Esophagus muscularis mucosa (tissue), 4 donors: ENCODE results near the gene PYGB. TPM values are rescaled to one million over a fixed set of nuclear protein-coding genes. Genes with fewer than 3 reads are reported as not detected.
A peak's percentile ranks its signal among the peaks of the same experiment; 100 is the strongest.

Experiments
- DNase-seq: peaks from one replicate; pipeline ENCODE4 v3.0.0-alpha.2; 2017; ENCODE audit errors: extremely low spot score
- H3K27ac ChIP-seq, 4 donors: fragments of 200-600 bp; sonication (generic); replicated peaks in 1 of 4; 1 replicate in 3 of 4; 2 replicates in 1 of 4; pipeline ENCODE4 v1.5.1; 2016 to 2019; ENCODE audit warnings: mild to moderate bottlenecking in 1 of 4
- H3K27me3 ChIP-seq, 4 donors: fragments of 200-600 bp; sonication (generic); one replicate each; pipeline versions ENCODE4 v1.5.1 to v1.6.0; 2016 to 2019
- H3K36me3 ChIP-seq, 4 donors: fragments of 200-600 bp; sonication (generic); one replicate each; pipeline ENCODE4 v1.5.1; 2016 to 2019
- H3K4me1 ChIP-seq, 4 donors: fragments of 200-600 bp; sonication (generic); one replicate each; pipeline ENCODE4 v1.5.1; 2016 to 2019
- H3K4me3 ChIP-seq, 4 donors: fragments of 200-600 bp; sonication (generic); 1 replicate in 2 of 4; 2 replicates in 2 of 4; pipeline ENCODE4 v1.5.1; 2016 to 2019; ENCODE audit warnings: mild to moderate bottlenecking in 4 of 4, moderate library complexity in 1 of 4
- H3K9me3 ChIP-seq, 4 donors: fragments of 200-600 bp; sonication (generic); 1 replicate in 3 of 4; 2 replicates in 1 of 4; pipeline ENCODE4 v1.5.1; 2016 to 2019
- CTCF ChIP-seq, 3 experiments: fragments of 200-600 bp in 2 of 3; fragments of 450-650 bp in 1 of 3; sonication (generic) in 2 of 3; IDR thresholded peaks; one replicate each; pipeline ENCODE4 v1.5.1; 2017 to 2019; ENCODE audit warnings: antibody characterized with exemption in 3 of 3, mild to moderate bottlenecking in 2 of 3, moderate library complexity in 1 of 3
- EP300 ChIP-seq: sonication (generic); formaldehyde crosslinking; IDR thresholded peaks from one replicate; pipeline ENCODE4 v1.6.1; 2017; ENCODE audit warnings: antibody characterized with exemption
- POLR2A ChIP-seq: fragments of 450-650 bp; IDR thresholded peaks from one replicate; pipeline ENCODE4 v1.6.1; 2017; ENCODE audit warnings: antibody characterized with exemption, moderate library complexity, mild to moderate bottlenecking, low read depth
- POLR2AphosphoS5 ChIP-seq, 2 donors: sonication (generic); formaldehyde crosslinking; IDR thresholded peaks; one replicate each; pipeline ENCODE4 v1.6.1; 2017; ENCODE audit warnings: antibody characterized with exemption in 2 of 2
- WGBS: methylation state at CpG from one replicate; pipeline ENCODE4 v1.1.5; 2018; 5-methylcytosine and 5-hydroxymethylcytosine counted together
- intact Hi-C: fragments of 100-400 bp; cut with DNase I; formaldehyde crosslinking; loops from one replicate; pipeline ENCODE4 v1.15.1; 2023
- total RNA-seq, 4 donors: library from RNA; depleted of rRNA; stranded (reverse); fragments of >200 nt; gene quantifications; one replicate each; pipeline versions ENCODE4 v1.1.0 to v1.2.1, GENCODE V29; 2016

PYGB gene
- total RNA-seq, 4 donors from 2014 or later = 398 to 632 (median 462) TPM

GRCh38 chr20:25253606-25254275 is 5.9 kb downstream of the PYGB start:
- no peak for DNase-seq
- intact Hi-C loops = no loop called here
- H3K27ac ChIP-seq = peak overlapping the region; percentile 96 to 99 (median 98)
- H3K36me3 ChIP-seq = peaks cover 0 to 15% (median 6%) of the 10 kb centered on the region in 4 donors
- H3K27me3 ChIP-seq = no peaks in the 10 kb centered on the region
- no peaks in the 10 kb centered on the region for H3K9me3 ChIP-seq
- 70% methylated on average over 11 of the region's 11 CpGs for WGBS
- H3K4me3 ChIP-seq = no peak overlapping the region
- no peak for TF ChIP-seq POLR2AphosphoS5 (IDR thresholded peaks at IDR 0.05)
- TF ChIP-seq CTCF (IDR thresholded peaks at IDR 0.05) = no peak
- no peak for TF ChIP-seq POLR2A
- TF ChIP-seq EP300 = no peak
- peaks cover 88 to 100% (median 93%) of the 10 kb centered on the region in 4 donors for H3K4me1 ChIP-seq

DNA sequence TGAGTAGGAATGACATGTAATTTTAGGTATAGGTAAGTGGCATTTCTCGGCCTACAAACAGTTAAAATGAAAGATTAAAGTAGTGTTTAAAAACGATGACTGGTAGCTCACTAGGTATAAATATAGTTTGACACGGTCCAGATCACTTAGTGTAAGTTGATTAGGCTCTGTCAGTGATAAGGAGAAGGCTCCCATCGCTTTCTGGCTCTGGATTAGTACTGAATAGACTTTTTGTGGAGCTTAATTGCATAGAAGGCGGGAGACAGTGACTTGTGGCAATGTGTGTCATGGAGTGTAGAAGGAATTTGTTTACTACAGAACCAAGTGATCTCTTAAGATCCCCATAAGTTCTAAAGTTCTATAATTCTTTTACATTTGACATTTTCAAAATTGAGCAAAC is 6.7 kb downstream of the PYGB start:
- intact Hi-C loops = no loop called here
- Histone ChIP-seq H3K4me1 (peaks cover 84 to 99% (median 97%) of the 10 kb centered on the region in 4 donors), H3K36me3 (peaks cover 6 to 22% (median 14%) of the 10 kb centered on the region in 4 donors), H3K9me3 (no peaks in the 10 kb centered on the region), H3K4me3 (no peak overlapping the region), H3K27ac (peak overlapping the region in 3 of 4 donors; percentile 96 to 99 (median 98)), H3K27me3 (no peaks in the 10 kb centered on the region)
- no peak for DNase-seq
- 50% methylated on average over 5 of the region's 5 CpGs for WGBS
- no peak for TF ChIP-seq EP300
- TF ChIP-seq CTCF (IDR thresholded peaks at IDR 0.05) = no peak
- no peak for TF ChIP-seq POLR2A
- TF ChIP-seq POLR2AphosphoS5 (IDR thresholded peaks at IDR 0.05) = no peak

DNA sequence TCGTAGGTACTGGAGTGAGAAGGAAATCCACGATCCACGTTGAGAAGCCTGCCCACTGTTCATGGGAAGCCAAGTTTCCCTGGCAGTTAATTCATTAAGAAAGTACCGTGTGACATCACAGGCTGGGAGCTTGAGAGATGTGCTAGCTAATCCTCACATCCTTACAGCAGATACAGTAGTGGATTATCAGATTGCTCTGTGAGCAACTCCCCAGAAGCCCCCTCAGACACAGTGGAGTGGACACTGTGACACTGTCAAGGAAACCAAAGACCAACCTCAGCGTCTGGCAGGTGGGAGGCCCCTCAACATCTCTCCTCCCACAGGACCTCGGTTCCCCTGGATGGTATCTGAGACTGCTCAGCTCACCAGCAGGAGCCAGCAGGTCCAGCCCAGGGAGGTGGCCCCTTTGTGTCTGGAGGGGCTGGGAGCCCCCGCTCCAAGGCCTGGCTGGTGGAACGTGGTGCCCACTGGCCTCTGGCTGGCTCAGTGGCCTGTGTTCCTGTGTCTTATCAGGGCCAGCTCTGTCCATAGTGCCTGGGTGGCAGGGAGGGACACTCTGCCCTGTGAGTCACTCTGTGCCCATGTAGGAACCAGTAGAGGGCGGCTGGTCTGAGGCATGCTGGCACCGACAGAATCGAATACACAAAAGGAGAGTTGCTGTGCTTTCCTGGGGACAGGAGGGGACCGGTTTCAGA is 7.2 kb downstream of the PYGB start:
- peak overlapping the region; percentile 69 to 99 (median 97) for H3K27ac ChIP-seq
- no peaks in the 10 kb centered on the region for H3K9me3 ChIP-seq
- TF ChIP-seq CTCF (IDR thresholded peaks at IDR 0.05) = peak in 1 of 3 experiments; percentile 6
- no peak for TF ChIP-seq EP300
- DNase-seq = no peak
- peaks cover 79 to 93% (median 91%) of the 10 kb centered on the region in 4 donors for H3K4me1 ChIP-seq
- H3K27me3 ChIP-seq = no peaks in the 10 kb centered on the region
- peaks cover 11 to 27% (median 19%) of the 10 kb centered on the region in 4 donors for H3K36me3 ChIP-seq
- WGBS = 49% methylated on average over 5 of the region's 12 CpGs
- peak overlapping the region in 1 of 4 donors; percentile 14 for H3K4me3 ChIP-seq
- intact Hi-C loops = no loop called here

DNA sequence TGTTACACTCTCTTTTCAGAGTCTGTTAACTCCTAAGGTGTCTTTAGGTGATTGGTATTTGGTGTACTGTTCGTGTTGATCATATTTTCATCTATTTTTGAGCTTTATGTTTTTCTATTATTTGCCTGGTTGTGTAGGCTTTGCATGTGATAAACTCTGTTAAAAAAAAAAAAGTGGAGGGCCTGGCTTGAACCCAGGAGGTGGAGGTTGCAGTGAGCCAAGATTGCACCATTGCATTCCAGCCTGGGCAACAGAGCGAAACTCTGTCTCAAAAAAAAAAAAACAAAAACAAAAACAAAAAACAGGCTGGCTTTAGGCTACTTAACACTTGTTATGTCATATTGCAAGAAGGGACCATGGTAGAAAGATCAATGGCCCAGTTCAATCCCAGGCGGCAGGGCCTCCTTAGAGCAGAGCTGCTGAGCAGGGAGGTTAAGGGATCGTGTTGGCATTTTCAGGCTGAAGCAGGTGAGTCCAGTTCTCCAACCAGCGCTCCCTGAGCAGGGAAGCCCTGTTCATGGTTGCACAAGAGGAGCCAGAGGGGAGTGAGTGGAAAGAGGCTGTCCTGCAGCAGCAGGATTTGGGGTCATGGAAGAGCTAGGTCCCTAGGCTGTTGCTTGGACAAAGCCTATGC is 8.5 kb downstream of the PYGB start:
- 68% methylated on average over 5 of the region's 5 CpGs for WGBS
- TF ChIP-seq CTCF (IDR thresholded peaks at IDR 0.05) (no peak), POLR2A (no peak), POLR2AphosphoS5 (IDR thresholded peaks at IDR 0.05) (no peak), EP300 (no peak)
- DNase-seq = no peak
- no peaks in the 10 kb centered on the region for H3K27me3 ChIP-seq
- H3K4me1 ChIP-seq = peaks cover 73 to 81% (median 80%) of the 10 kb centered on the region in 4 donors
- peak overlapping the region in 1 of 4 donors; percentile 2 for H3K4me3 ChIP-seq
- H3K27ac ChIP-seq = peak overlapping the region; percentile 69 to 99 (median 97)
- H3K36me3 ChIP-seq = peaks cover 21 to 39% (median 30%) of the 10 kb centered on the region in 4 donors
- intact Hi-C loops = no loop called here
- no peaks in the 10 kb centered on the region for H3K9me3 ChIP-seq
